ENCODE results near the gene KRTAP9-7. TPM values are rescaled to one million over a fixed set of nuclear protein-coding genes. Genes with fewer than 3 reads are reported as not detected.

Gene KRTAP9-7
- total RNA-seq, 1 experiment from 2014 or later: not detected

- TF ChIP-seq, protein P1, sequence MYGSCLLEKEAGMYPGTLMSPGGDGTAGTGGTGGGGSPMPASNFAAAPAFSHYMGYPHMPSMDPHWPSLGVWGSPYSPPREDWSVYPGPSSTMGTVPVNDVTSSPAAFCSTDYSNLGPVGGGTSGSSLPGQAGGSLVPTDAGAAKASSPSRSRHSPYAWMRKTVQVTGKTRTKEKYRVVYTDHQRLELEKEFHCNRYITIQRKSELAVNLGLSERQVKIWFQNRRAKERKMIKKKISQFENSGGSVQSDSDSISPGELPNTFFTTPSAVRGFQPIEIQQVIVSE (CRISPR knock-in tag; IDR thresholded peaks at IDR 0.05; ENCODE audit: borderline replicate concordance): no peak
- TF ChIP-seq SOX15 (CRISPR knock-in tag; IDR thresholded peaks at IDR 0.05) (no peak), ETV6 (CRISPR knock-in tag; IDR thresholded peaks at IDR 0.05) (no peak), TP53 (CRISPR knock-in tag; IDR thresholded peaks at IDR 0.05) (no peak), SP1 (CRISPR knock-in tag; conservative IDR thresholded peaks at IDR 0.05) (no peak), ZNF138 (CRISPR knock-in tag; conservative IDR thresholded peaks at IDR 0.05) (no peak), ZNF263 (CRISPR knock-in tag; IDR thresholded peaks at IDR 0.05; ENCODE audit: low read depth) (no peak), IRF2 (CRISPR knock-in tag; IDR thresholded peaks at IDR 0.05; ENCODE audit: borderline replicate concordance, low read depth) (no peak), MYBL2 (CRISPR knock-in tag; IDR thresholded peaks at IDR 0.05) (no peak)
- TF ChIP-seq, protein P2, sequence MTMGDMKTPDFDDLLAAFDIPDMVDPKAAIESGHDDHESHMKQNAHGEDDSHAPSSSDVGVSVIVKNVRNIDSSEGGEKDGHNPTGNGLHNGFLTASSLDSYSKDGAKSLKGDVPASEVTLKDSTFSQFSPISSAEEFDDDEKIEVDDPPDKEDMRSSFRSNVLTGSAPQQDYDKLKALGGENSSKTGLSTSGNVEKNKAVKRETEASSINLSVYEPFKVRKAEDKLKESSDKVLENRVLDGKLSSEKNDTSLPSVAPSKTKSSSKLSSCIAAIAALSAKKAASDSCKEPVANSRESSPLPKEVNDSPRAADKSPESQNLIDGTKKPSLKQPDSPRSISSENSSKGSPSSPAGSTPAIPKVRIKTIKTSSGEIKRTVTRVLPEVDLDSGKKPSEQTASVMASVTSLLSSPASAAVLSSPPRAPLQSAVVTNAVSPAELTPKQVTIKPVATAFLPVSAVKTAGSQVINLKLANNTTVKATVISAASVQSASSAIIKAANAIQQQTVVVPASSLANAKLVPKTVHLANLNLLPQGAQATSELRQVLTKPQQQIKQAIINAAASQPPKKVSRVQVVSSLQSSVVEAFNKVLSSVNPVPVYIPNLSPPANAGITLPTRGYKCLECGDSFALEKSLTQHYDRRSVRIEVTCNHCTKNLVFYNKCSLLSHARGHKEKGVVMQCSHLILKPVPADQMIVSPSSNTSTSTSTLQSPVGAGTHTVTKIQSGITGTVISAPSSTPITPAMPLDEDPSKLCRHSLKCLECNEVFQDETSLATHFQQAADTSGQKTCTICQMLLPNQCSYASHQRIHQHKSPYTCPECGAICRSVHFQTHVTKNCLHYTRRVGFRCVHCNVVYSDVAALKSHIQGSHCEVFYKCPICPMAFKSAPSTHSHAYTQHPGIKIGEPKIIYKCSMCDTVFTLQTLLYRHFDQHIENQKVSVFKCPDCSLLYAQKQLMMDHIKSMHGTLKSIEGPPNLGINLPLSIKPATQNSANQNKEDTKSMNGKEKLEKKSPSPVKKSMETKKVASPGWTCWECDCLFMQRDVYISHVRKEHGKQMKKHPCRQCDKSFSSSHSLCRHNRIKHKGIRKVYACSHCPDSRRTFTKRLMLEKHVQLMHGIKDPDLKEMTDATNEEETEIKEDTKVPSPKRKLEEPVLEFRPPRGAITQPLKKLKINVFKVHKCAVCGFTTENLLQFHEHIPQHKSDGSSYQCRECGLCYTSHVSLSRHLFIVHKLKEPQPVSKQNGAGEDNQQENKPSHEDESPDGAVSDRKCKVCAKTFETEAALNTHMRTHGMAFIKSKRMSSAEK (CRISPR knock-in tag; IDR thresholded peaks at IDR 0.05; ENCODE audit: borderline replicate concordance): no peak
- TF ChIP-seq, protein P3, sequence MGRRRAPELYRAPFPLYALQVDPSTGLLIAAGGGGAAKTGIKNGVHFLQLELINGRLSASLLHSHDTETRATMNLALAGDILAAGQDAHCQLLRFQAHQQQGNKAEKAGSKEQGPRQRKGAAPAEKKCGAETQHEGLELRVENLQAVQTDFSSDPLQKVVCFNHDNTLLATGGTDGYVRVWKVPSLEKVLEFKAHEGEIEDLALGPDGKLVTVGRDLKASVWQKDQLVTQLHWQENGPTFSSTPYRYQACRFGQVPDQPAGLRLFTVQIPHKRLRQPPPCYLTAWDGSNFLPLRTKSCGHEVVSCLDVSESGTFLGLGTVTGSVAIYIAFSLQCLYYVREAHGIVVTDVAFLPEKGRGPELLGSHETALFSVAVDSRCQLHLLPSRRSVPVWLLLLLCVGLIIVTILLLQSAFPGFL (CRISPR knock-in tag; IDR thresholded peaks at IDR 0.05; ENCODE audit: borderline replicate concordance): no peak
- TF ChIP-seq, protein P4, sequence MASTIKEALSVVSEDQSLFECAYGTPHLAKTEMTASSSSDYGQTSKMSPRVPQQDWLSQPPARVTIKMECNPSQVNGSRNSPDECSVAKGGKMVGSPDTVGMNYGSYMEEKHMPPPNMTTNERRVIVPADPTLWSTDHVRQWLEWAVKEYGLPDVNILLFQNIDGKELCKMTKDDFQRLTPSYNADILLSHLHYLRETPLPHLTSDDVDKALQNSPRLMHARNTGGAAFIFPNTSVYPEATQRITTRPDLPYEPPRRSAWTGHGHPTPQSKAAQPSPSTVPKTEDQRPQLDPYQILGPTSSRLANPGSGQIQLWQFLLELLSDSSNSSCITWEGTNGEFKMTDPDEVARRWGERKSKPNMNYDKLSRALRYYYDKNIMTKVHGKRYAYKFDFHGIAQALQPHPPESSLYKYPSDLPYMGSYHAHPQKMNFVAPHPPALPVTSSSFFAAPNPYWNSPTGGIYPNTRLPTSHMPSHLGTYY (CRISPR knock-in tag; IDR thresholded peaks at IDR 0.05): no peak
- Mint-ChIP-seq H3K27me3 (ENCODE audit: low read depth) (no peaks in the 10 kb centered on the region), H3K4me1 (peaks cover 3% of the 10 kb centered on the region), H3K36me3 (no peaks in the 10 kb centered on the region), H3K9me3 (peaks cover 13% of the 10 kb centered on the region), H3K27ac (no peak overlapping the region), H3K4me3 (no peak overlapping the region)
- ChIA-PET POLR2A (no interaction called here), CTCF (no interaction called here)
- ATAC-seq (no peak), DNase-seq (ENCODE audit: low spot score) (no peak)
Observed at GRCh38 chr17:41278176-41278955, 2.9 kb downstream of the KRTAP9-7 start.

- no peak for TF ChIP-seq MYBL2 (CRISPR knock-in tag; IDR thresholded peaks at IDR 0.05)
- no peak for TF ChIP-seq GTF2I (CRISPR knock-in tag; conservative IDR thresholded peaks at IDR 0.05)
- TF ChIP-seq ZNF138 (CRISPR knock-in tag; conservative IDR thresholded peaks at IDR 0.05): no peak
- no peak for TF ChIP-seq IRF2 (CRISPR knock-in tag; IDR thresholded peaks at IDR 0.05; ENCODE audit: borderline replicate concordance, low read depth)
- TF ChIP-seq, protein P2 (CRISPR knock-in tag; IDR thresholded peaks at IDR 0.05; ENCODE audit: borderline replicate concordance): no peak
- H3K27me3 Mint-ChIP-seq (ENCODE audit: low read depth): no peaks in the 10 kb centered on the region
- no peak overlapping the region for H3K27ac Mint-ChIP-seq
- H3K9me3 Mint-ChIP-seq: peaks cover 13% of the 10 kb centered on the region
- no peak for DNase-seq (ENCODE audit: low spot score)
- H3K36me3 Mint-ChIP-seq: no peaks in the 10 kb centered on the region
- H3K4me3 Mint-ChIP-seq: no peak overlapping the region
- CTCF ChIA-PET: no interaction called here
- ATAC-seq: no peak
- H3K4me1 Mint-ChIP-seq: peaks cover 20% of the 10 kb centered on the region
- POLR2A ChIA-PET: no interaction called here
Observed at GRCh38 chr17:41284043-41284442, 8.5 kb downstream of the KRTAP9-7 start.
